Hepatocyte (in vitro differentiated cells): ENCODE measurements around the gene NTSR1. TPM values are rescaled to one million over a fixed set of nuclear protein-coding genes. Genes with fewer than 3 reads are reported as not detected.

Source experiments
- DNase-seq: peaks from one replicate; pipeline ENCODE4 v3.0.0-alpha.2; 2016; ENCODE audit warnings: low spot score
- H2AFZ ChIP-seq: fragments of 200-600 bp; sonication (generic); 2 replicates; pipeline ENCODE4 v1.6.0; 2016; ENCODE audit warnings: antibody characterized with exemption, mild to moderate bottlenecking
- H3K27ac ChIP-seq: fragments of 200-600 bp; sonication (generic); 2 replicates; pipeline ENCODE4 v1.5.1; 2016; ENCODE audit warnings: mild to moderate bottlenecking
- H3K27me3 ChIP-seq: fragments of 200-600 bp; sonication (generic); 2 replicates; pipeline ENCODE4 v1.6.1; 2016
- H3K36me3 ChIP-seq: fragments of 200-600 bp; sonication (generic); replicated peaks from 2 replicates; pipeline ENCODE4 v1.5.1; 2016; ENCODE audit warnings: low read depth; ENCODE audit not compliant: insufficient read depth
- H3K4me1 ChIP-seq: fragments of 200-600 bp; sonication (generic); 2 replicates; pipeline ENCODE4 v1.5.1; 2016; ENCODE audit warnings: mild to moderate bottlenecking, moderate library complexity; ENCODE audit not compliant: insufficient read depth
- H3K4me2 ChIP-seq: fragments of 200-600 bp; sonication (generic); 2 replicates; pipeline ENCODE4 v1.6.0; 2016
- H3K4me3 ChIP-seq: fragments of 200-600 bp; sonication (generic); 2 replicates; pipeline ENCODE4 v1.5.1; 2016; ENCODE audit warnings: mild to moderate bottlenecking
- H3K79me2 ChIP-seq: fragments of 200-600 bp; sonication (generic); 2 replicates; pipeline ENCODE4 v1.6.0; 2017; ENCODE audit warnings: mild to moderate bottlenecking
- H3K9me2 ChIP-seq: fragments of 200-600 bp; sonication (generic); replicated peaks from 2 replicates; pipeline ENCODE4 v1.6.0; 2017; ENCODE audit warnings: mild to moderate bottlenecking; ENCODE audit not compliant: insufficient read depth
- H3K9me3 ChIP-seq: fragments of 200-600 bp; sonication (generic); 2 replicates; pipeline ENCODE4 v1.5.1; 2016; ENCODE audit warnings: low read depth, mild to moderate bottlenecking
- H4K20me1 ChIP-seq: fragments of 200-600 bp; sonication (generic); 2 replicates; pipeline ENCODE4 v1.6.0; 2016; ENCODE audit warnings: mild to moderate bottlenecking; ENCODE audit not compliant: insufficient read depth, poor library complexity, severe bottlenecking
- EZH2 ChIP-seq: fragments of 200-600 bp; sonication (generic); IDR thresholded peaks from 2 replicates; pipeline ENCODE4 v1.6.1; 2016; ENCODE audit warnings: antibody characterized with exemption, mild to moderate bottlenecking, borderline replicate concordance
- EZH2phosphoT487 ChIP-seq: fragments of 200-600 bp; sonication (generic); IDR thresholded peaks from one replicate; pipeline ENCODE4 v1.6.1; 2018; ENCODE audit warnings: antibody characterized with exemption, mild to moderate bottlenecking, low read depth, moderate library complexity; ENCODE audit not compliant: unreplicated experiment, severe bottlenecking
- WGBS: methylation state at CpG from one replicate; pipeline ENCODE4 v1.1.6; 2016; ENCODE audit warnings: low lambda C conversion rate; ENCODE audit errors: missing lambda C conversion rate; 5-methylcytosine and 5-hydroxymethylcytosine counted together
- polyA plus RNA-seq: library from polyadenylated mRNA; unstranded; fragments of >200 nt; fragmentation: Nextera tagmentation; extraction: Ambion mirVana; gene quantifications from 2 replicates; pipeline ENCODE4 v1.2.1, GENCODE V29; 2016
- total RNA-seq: library from RNA; depleted of rRNA; stranded (reverse); fragments of >200 nt; gene quantifications from 2 replicates; pipeline ENCODE4 v1.2.3, GENCODE V29; 2014
- TF ChIP-seq, protein P1 (sequence below): fragments of 200-600 bp; sonication (generic); IDR thresholded peaks from 2 replicates; pipeline ENCODE4 v1.5.1; 2016; ENCODE audit warnings: antibody characterized with exemption, mild to moderate bottlenecking; ENCODE audit not compliant: poor library complexity

The NTSR1 gene
- total and polyA plus RNA-seq, 2 experiments from 2014 or later = 0.37 TPM; not detected in 1

DNA sequence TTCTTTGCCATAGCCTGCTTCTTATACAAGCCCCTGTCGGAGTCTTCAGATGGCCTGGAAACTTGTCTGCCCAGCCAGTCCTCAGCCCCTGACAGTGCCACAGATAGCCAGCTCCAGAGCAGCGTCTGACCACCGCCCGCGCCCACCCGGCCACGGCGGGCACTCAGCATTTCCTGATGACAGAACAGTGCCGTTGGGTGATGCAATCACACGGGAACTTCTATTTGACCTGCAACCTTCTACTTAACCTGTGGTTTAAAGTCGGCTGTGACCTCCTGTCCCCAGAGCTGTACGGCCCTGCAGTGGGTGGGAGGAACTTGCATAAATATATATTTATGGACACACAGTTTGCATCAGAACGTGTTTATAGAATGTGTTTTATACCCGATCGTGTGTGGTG lies 36.9 kb upstream of the NTSR1 start:
- 84% methylated on average over 15 of the region's 15 CpGs for WGBS
- no peak overlapping the region for H3K4me2 ChIP-seq
- no peak overlapping the region for H3K27ac ChIP-seq
- H3K79me2 ChIP-seq = no peaks in the 10 kb centered on the region
- H3K27me3 ChIP-seq = no peaks in the 10 kb centered on the region
- TF ChIP-seq EZH2phosphoT487 (no peak), EZH2 (no peak)
- TF ChIP-seq, protein P1, sequence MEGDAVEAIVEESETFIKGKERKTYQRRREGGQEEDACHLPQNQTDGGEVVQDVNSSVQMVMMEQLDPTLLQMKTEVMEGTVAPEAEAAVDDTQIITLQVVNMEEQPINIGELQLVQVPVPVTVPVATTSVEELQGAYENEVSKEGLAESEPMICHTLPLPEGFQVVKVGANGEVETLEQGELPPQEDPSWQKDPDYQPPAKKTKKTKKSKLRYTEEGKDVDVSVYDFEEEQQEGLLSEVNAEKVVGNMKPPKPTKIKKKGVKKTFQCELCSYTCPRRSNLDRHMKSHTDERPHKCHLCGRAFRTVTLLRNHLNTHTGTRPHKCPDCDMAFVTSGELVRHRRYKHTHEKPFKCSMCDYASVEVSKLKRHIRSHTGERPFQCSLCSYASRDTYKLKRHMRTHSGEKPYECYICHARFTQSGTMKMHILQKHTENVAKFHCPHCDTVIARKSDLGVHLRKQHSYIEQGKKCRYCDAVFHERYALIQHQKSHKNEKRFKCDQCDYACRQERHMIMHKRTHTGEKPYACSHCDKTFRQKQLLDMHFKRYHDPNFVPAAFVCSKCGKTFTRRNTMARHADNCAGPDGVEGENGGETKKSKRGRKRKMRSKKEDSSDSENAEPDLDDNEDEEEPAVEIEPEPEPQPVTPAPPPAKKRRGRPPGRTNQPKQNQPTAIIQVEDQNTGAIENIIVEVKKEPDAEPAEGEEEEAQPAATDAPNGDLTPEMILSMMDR = no peak
- H3K9me3 ChIP-seq = no peaks in the 10 kb centered on the region
- no peaks in the 10 kb centered on the region for H3K9me2 ChIP-seq
- H3K4me3 ChIP-seq = no peak overlapping the region
- H3K36me3 ChIP-seq = no peaks in the 10 kb centered on the region
- H2AFZ ChIP-seq = no peak overlapping the region
- DNase-seq = no peak
- peaks cover 4% of the 10 kb centered on the region for H3K4me1 ChIP-seq
- no peaks in the 10 kb centered on the region for H4K20me1 ChIP-seq

DNA sequence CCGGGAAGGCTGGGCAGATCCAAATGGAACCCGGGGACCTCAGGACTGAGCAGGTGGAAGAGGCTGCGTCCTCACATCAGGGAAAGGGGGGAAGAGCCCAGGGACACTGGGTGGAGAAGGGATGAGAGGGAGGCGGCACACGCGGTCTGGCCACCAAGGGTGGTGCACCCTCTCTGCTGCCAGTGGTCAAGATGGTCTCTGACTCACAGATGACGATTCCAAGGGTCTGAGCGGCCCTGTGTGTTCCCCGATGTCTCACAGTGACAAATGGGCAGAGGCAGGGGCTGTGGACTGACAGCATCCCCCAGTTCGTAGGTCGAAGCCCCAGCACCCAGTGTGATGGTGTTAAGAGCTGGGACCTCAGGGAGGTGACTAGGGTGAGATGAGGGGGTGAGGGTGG lies 34.3 kb upstream of the NTSR1 start:
- H3K36me3 ChIP-seq = no peaks in the 10 kb centered on the region
- H2AFZ ChIP-seq = no peak overlapping the region
- no peaks in the 10 kb centered on the region for H3K9me3 ChIP-seq
- no peaks in the 10 kb centered on the region for H3K27me3 ChIP-seq
- TF ChIP-seq EZH2phosphoT487 = no peak
- TF ChIP-seq, protein P1 = no peak
- no peak for TF ChIP-seq EZH2
- no peak for DNase-seq
- no peaks in the 10 kb centered on the region for H4K20me1 ChIP-seq
- H3K27ac ChIP-seq = no peak overlapping the region
- no peaks in the 10 kb centered on the region for H3K9me2 ChIP-seq
- WGBS = 94% methylated on average over 11 of the region's 11 CpGs
- H3K4me2 ChIP-seq = no peak overlapping the region
- peaks cover 2% of the 10 kb centered on the region for H3K4me1 ChIP-seq
- no peak overlapping the region for H3K4me3 ChIP-seq
- no peaks in the 10 kb centered on the region for H3K79me2 ChIP-seq

DNA sequence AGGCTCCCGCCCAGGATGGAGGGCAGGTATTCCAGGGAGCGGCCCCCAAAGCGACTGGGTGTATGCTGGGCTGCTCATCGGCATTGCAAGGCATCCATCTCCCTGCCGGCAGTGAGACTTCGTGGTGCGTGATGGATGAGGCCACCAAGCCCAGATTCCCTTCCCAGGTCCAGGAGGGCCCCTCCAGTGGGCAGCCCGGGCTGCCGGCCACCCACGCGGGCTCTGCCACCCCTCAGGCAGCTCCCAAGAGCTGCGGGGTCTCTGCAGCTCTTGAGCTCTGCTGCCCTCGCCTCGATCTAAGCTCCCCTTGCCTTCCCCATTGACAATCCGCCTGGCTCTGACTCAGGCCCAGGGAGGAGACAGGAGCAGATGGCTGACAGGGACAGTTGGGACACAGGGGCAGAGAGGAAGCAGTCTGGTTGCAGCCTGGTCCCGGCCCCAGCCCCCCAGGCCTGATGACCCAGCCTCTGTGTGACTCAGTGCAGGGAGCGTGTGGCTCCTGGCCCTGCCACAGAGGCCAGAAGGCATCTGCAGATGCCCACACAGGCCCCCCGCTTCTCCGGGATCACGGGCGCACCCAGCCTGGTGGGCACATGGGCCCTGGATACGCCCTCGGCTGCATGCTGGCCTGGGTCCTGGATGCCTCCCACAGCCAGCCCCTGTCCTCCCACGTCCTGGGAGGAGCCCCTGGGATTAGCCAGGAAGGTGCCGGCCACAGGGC lies 33.3 kb upstream of the NTSR1 start:
- Histone ChIP-seq H4K20me1 (no peaks in the 10 kb centered on the region), H2AFZ (no peak overlapping the region), H3K4me3 (no peak overlapping the region), H3K27me3 (no peaks in the 10 kb centered on the region), H3K27ac (no peak overlapping the region), H3K9me2 (no peaks in the 10 kb centered on the region), H3K4me2 (no peak overlapping the region), H3K36me3 (no peaks in the 10 kb centered on the region), H3K4me1 (no peaks in the 10 kb centered on the region), H3K79me2 (no peaks in the 10 kb centered on the region), H3K9me3 (no peaks in the 10 kb centered on the region)
- 87% methylated on average over 25 of the region's 25 CpGs for WGBS
- TF ChIP-seq EZH2phosphoT487 (no peak), EZH2 (no peak)
- TF ChIP-seq, protein P1 = no peak
- DNase-seq = no peak

DNA sequence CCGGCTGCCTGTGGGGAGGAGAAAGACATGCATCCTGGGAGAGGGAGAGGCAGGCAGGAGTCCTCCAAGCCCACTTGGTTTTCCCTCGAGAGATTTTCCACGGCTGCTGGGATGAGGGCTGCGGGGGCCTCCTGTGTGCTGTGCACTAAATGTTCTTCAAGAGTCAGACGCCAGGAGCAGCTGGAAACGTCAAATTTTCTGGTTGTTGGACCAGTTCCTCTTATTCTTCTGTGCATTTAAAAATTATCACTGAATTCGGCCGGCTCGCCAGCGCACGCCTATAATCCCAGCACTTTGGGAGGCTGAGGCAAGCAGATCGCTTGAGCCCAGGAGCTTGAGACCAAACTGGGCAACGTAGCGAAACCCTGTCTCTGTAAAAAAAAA lies 32.8 kb upstream of the NTSR1 start:
- WGBS = 88% methylated on average over 14 of the region's 14 CpGs
- no peak overlapping the region for H3K4me3 ChIP-seq
- no peaks in the 10 kb centered on the region for H3K36me3 ChIP-seq
- no peak overlapping the region for H2AFZ ChIP-seq
- no peak for DNase-seq
- H3K9me2 ChIP-seq = no peaks in the 10 kb centered on the region
- no peak overlapping the region for H3K27ac ChIP-seq
- H3K27me3 ChIP-seq = no peaks in the 10 kb centered on the region
- no peaks in the 10 kb centered on the region for H3K4me1 ChIP-seq
- H3K9me3 ChIP-seq = no peaks in the 10 kb centered on the region
- H3K4me2 ChIP-seq = no peak overlapping the region
- TF ChIP-seq, protein P1 = no peak
- TF ChIP-seq EZH2phosphoT487 (no peak), EZH2 (no peak)
- no peaks in the 10 kb centered on the region for H3K79me2 ChIP-seq
- no peaks in the 10 kb centered on the region for H4K20me1 ChIP-seq
